Transverse colon (tissue), 4 donors: ENCODE measurements around the gene LRCH3. TPM values are rescaled to one million over a fixed set of nuclear protein-coding genes. Genes with fewer than 3 reads are reported as not detected.
A peak's percentile ranks its signal among the peaks of the same experiment; 100 is the strongest.

Experiments used
- DNase-seq: peaks from one replicate; pipeline ENCODE4 v3.0.0-alpha.2; 2019
- H3K27ac ChIP-seq, 4 donors: fragments of 200-600 bp; sonication (generic); 2 replicates each; pipeline ENCODE4 v1.5.1; 2016 to 2018; ENCODE audit warnings: inconsistent platforms in 4 of 4
- H3K27me3 ChIP-seq: fragments of 200-600 bp; sonication (generic); 2 replicates; pipeline ENCODE4 v1.5.1; 2017; ENCODE audit warnings: inconsistent platforms
- H3K36me3 ChIP-seq, 4 donors: fragments of 200-600 bp; sonication (generic); 2 replicates each; pipeline ENCODE4 v1.5.1; 2017 to 2019; ENCODE audit warnings: inconsistent platforms in 4 of 4
- H3K4me1 ChIP-seq, 4 donors: fragments of 200-600 bp; sonication (generic); 2 replicates each; pipeline ENCODE4 v1.5.1; 2017 to 2020; ENCODE audit warnings: inconsistent platforms in 4 of 4
- H3K4me3 ChIP-seq, 4 donors: fragments of 200-600 bp; sonication (generic); 1 replicate in 1 of 4; 2 replicates in 3 of 4; pipeline versions ENCODE4 v1.5.1 to v1.6.1; 2017 to 2019; ENCODE audit warnings: inconsistent platforms in 4 of 4
- H3K9me3 ChIP-seq, 2 donors: fragments of 200-600 bp; sonication (generic); 2 replicates each; pipeline ENCODE4 v1.5.1; 2017 to 2019; ENCODE audit warnings: inconsistent platforms in 2 of 2
- CTCF ChIP-seq, 5 experiments: fragments of 200-600 bp in 3 of 5; fragments of 450-650 bp in 2 of 5; sonication (generic) in 3 of 5; IDR thresholded peaks; 1 replicate in 2 of 5; 2 replicates in 3 of 5; pipeline ENCODE4 v1.5.1; 2016 to 2017; ENCODE audit warnings: antibody characterized with exemption in 5 of 5, inconsistent platforms in 3 of 5, mild to moderate bottlenecking in 2 of 5, moderate library complexity in 1 of 5
- EP300 ChIP-seq: sonication (generic); formaldehyde crosslinking; IDR thresholded peaks from one replicate; pipeline ENCODE4 v1.6.1; 2017; ENCODE audit warnings: antibody characterized with exemption, low read depth
- POLR2A ChIP-seq: fragments of 450-650 bp; IDR thresholded peaks from one replicate; pipeline ENCODE4 v1.6.1; 2016; ENCODE audit warnings: antibody characterized with exemption, mild to moderate bottlenecking, moderate library complexity
- POLR2AphosphoS5 ChIP-seq, 3 donors: sonication (generic); formaldehyde crosslinking; IDR thresholded peaks; one replicate each; pipeline ENCODE4 v1.6.1; 2016; ENCODE audit warnings: antibody characterized with exemption in 3 of 3
- WGBS, 2 donors: methylation state at CpG; one replicate each; pipeline ENCODE4 v1.1.5; 2018; ENCODE audit warnings: low coverage in 1 of 2; 5-methylcytosine and 5-hydroxymethylcytosine counted together
- in situ Hi-C, 4 donors: fragments of 200-750 bp; cut with MboI; loops; one replicate each; pipeline versions ENCODE4 v1.15.0 to v1.15.1; 2017; ENCODE audit warnings: low sequenced_read_pairs in 3 of 4, low pct_ligation_motif_present in 1 of 4, low pct_unique_long_range_greater_than_20kb in 1 of 4
- intact Hi-C: fragments of 100-400 bp; cut with DNase I; formaldehyde crosslinking; loops from one replicate; pipeline ENCODE4 v1.15.1; 2023; ENCODE audit warnings: low total_unique reads
- total RNA-seq, 4 donors: library from RNA; depleted of rRNA; stranded (reverse); fragments of >200 nt; gene quantifications; one replicate each; pipeline ENCODE4 v1.1.0, GENCODE V29; 2016

The LRCH3 gene
- total RNA-seq, 4 donors from 2014 or later: 36.0 to 122 (median 51.2) TPM

DNA sequence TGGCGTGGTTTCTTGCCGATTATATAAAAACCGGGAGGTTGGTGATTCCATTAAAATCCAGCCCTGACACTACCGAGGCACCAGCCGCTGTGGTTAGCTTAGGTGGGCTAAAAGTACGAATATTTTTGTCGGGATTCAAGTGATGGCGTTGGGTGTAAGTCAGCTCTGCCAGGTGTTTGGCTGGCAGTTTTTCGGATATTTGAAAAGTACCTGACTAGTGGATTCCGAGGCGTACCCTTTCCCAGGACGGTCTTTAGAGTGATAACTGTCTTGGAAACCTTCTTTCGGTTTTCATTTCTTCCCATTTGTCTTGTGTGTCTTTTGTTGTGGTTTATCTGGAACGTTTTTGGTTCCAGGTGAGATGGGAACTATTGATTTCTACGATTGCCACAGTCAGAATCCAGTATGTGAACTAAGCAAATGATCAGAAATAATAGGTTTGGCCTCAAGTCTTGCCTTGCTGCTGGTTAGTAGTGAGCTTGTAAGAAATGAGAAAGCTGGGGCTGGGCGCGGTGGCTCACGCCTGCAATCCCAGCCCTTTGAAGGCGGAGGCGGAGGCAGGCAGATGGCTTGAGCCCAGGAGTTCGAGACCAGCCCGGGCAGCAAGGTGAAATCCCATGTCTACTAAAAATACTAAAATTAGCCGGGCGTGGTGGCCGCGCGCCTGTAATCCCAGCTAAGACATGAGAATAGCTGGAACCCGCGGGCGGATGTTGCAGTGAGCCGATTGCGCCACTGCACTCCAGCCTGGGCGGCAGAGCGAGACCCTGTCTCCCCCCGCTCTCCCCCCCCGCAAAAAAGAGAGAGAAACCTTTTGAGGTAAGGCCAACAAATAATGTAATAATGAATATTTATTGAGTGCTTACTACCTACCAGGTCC lies 40.0 kb upstream of the LRCH3 start:
- DNase-seq: peak; percentile 57
- H3K27ac ChIP-seq: peak overlapping the region; percentile 96 to 100 (median 98)
- no peaks in the 10 kb centered on the region for H3K9me3 ChIP-seq
- intact Hi-C loops: no loop called here
- H3K4me1 ChIP-seq: peaks cover 5 to 33% (median 19%) of the 10 kb centered on the region in 4 donors
- 8 to 10% methylated on average over 13 to 36 of the region's 36 CpGs for WGBS, 2 donors
- TF ChIP-seq POLR2A: no peak
- no peak for TF ChIP-seq EP300
- peak in 1 of 5 experiments; percentile 13 for TF ChIP-seq CTCF (IDR thresholded peaks at IDR 0.05)
- peak in 1 of 3 donors; percentile 38 for TF ChIP-seq POLR2AphosphoS5 (IDR thresholded peaks at IDR 0.05)
- in situ Hi-C loops: no loop called here
- no peaks in the 10 kb centered on the region for H3K27me3 ChIP-seq
- H3K36me3 ChIP-seq: no peaks in the 10 kb centered on the region
- H3K4me3 ChIP-seq: peak overlapping the region; percentile 61 to 91 (median 88)

DNA sequence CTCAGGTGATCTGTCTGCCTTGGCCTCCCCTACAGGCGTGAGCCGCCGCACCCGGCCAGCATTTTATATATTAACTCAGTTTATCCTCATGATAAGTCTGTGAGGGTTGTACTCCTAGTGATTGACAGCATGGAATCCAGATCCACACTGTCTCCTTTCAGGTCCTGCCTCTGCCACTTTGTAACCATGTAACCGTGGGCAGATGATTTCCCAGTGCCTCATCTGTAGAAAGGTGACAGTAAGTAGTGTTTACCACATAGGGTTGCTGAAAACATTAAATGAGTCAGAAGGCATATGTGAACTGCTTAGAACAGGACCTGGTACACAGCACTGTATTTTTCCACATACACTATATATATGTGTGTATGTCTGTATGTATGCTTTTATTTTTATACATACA lies 38.9 kb upstream of the LRCH3 start:
- Histone ChIP-seq H3K27ac (peak overlapping the region; percentile 96 to 100 (median 98)), H3K36me3 (peaks cover 0 to 9% (median 0%) of the 10 kb centered on the region in 4 donors), H3K27me3 (no peaks in the 10 kb centered on the region), H3K4me1 (peaks cover 5 to 38% (median 19%) of the 10 kb centered on the region in 4 donors), H3K9me3 (no peaks in the 10 kb centered on the region), H3K4me3 (peak overlapping the region in 1 of 4 donors; percentile 86)
- WGBS, 2 donors: 74 to 81% methylated on average over 2 to 5 of the region's 5 CpGs
- TF ChIP-seq CTCF (IDR thresholded peaks at IDR 0.05) (no peak), POLR2AphosphoS5 (IDR thresholded peaks at IDR 0.05) (no peak), EP300 (no peak), POLR2A (no peak)
- in situ Hi-C loops: no loop called here
- no peak for DNase-seq
- intact Hi-C loops: no loop called here

DNA sequence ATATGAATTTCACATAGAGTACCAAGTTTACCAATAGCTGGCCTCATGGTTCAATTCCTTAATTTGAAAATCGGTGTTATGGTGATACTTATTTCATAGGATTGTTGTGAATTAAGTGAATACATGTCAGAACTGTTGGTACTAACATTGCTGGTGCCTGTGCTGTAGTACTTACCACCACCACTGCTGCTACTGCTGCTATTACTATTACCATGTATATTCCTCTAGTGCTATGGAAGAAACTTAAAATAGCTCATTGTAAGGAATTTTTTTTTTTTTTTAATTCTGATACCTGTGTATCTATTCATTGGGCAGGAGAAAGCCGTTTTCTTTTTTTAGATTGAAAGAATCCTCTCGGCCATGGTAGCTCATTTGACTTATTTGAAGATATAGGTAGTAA lies 37.8 kb upstream of the LRCH3 start:
- H3K36me3 ChIP-seq: peaks cover 0 to 20% (median 0%) of the 10 kb centered on the region in 4 donors
- TF ChIP-seq CTCF (IDR thresholded peaks at IDR 0.05) (no peak), POLR2A (no peak), POLR2AphosphoS5 (IDR thresholded peaks at IDR 0.05) (no peak), EP300 (no peak)
- WGBS, 2 donors: 92 to 95% methylated on average over 3 of the region's 3 CpGs
- in situ Hi-C loops (no loop called here), intact Hi-C loops (no loop called here)
- no peak for DNase-seq
- no peaks in the 10 kb centered on the region for H3K9me3 ChIP-seq
- H3K4me3 ChIP-seq: no peak overlapping the region
- H3K27ac ChIP-seq: no peak overlapping the region
- peaks cover 5 to 38% (median 19%) of the 10 kb centered on the region in 4 donors for H3K4me1 ChIP-seq
- no peaks in the 10 kb centered on the region for H3K27me3 ChIP-seq

GRCh38 chr3:197756704-197757103 lies 34.4 kb upstream of the LRCH3 start:
- intact Hi-C loops: no loop called here

More at GRCh38 chr3:197756704-197757103, 34.4 kb upstream of the LRCH3 start:
- H3K9me3 ChIP-seq: no peaks in the 10 kb centered on the region
- 79 to 82% methylated on average over 3 of the region's 3 CpGs for WGBS, 2 donors
- no peak overlapping the region for H3K4me3 ChIP-seq
- in situ Hi-C loops: no loop called here
- no peak overlapping the region for H3K27ac ChIP-seq
- TF ChIP-seq POLR2AphosphoS5 (IDR thresholded peaks at IDR 0.05) (no peak), POLR2A (no peak), CTCF (IDR thresholded peaks at IDR 0.05) (no peak), EP300 (no peak)
- H3K36me3 ChIP-seq: peaks cover 0 to 26% (median 0%) of the 10 kb centered on the region in 4 donors
- DNase-seq: no peak
- H3K4me1 ChIP-seq: peaks cover 3 to 24% (median 7%) of the 10 kb centered on the region in 4 donors
- H3K27me3 ChIP-seq: no peaks in the 10 kb centered on the region
